Measurements from ENCODE around the gene RARB.

DNA sequence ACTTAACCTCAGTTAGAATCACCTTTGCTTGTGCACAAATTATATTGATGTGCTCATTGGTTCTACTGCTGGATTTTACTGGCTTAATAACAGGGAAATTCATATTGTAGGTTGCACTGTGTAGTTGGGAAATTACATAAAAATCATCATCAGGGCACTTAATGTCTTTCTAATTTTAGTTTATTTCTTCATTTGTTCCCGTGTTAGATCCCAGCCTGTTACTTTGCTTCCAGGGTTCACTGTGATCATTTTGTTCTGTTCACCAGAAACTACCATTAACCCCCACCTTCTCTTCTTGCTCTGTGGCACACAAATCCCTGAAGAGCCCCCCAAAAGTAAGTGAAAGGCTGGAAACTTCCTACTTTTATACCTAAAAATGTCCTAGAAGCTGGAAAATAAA, 80.4 kb downstream of the RARB start:
- TF ChIP-seq, protein P1, sequence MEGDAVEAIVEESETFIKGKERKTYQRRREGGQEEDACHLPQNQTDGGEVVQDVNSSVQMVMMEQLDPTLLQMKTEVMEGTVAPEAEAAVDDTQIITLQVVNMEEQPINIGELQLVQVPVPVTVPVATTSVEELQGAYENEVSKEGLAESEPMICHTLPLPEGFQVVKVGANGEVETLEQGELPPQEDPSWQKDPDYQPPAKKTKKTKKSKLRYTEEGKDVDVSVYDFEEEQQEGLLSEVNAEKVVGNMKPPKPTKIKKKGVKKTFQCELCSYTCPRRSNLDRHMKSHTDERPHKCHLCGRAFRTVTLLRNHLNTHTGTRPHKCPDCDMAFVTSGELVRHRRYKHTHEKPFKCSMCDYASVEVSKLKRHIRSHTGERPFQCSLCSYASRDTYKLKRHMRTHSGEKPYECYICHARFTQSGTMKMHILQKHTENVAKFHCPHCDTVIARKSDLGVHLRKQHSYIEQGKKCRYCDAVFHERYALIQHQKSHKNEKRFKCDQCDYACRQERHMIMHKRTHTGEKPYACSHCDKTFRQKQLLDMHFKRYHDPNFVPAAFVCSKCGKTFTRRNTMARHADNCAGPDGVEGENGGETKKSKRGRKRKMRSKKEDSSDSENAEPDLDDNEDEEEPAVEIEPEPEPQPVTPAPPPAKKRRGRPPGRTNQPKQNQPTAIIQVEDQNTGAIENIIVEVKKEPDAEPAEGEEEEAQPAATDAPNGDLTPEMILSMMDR (IDR thresholded peaks at IDR 0.05) = no peak
- no peak for TF ChIP-seq POLR2A (IDR thresholded peaks at IDR 0.05)
- no peak for TF ChIP-seq POLR2AphosphoS5 (IDR thresholded peaks at IDR 0.05; ENCODE audit: insufficient read depth in 1 of 2, low read depth in 1 of 2)

Data from vagina (tissue), 2 donors.